AG04450 (cell line): ENCODE measurements around the gene MGRN1. TPM values are rescaled to one million over a fixed set of nuclear protein-coding genes. Genes with fewer than 3 reads are reported as not detected.

ENCODE experiments used
- CTCF ChIA-PET: fragments of 300-600, 350-600 bp; formaldehyde crosslinking; extraction: SDS; loops from one replicate; lab custom pipeline; 2022; ENCODE audit warnings: antibody characterized with exemption, inconsistent platforms; lab: Charles Lee
- POLR2A ChIA-PET: fragments of 350-600 bp; formaldehyde crosslinking; extraction: SDS; loops from one replicate; lab custom pipeline; 2021; ENCODE audit warnings: antibody characterized with exemption, inconsistent platforms; lab: Yijun Ruan, JAX
- DNase-seq: peaks from one replicate; pipeline ENCODE4 v3.0.0-alpha.2; 2011; ENCODE audit warnings: low read depth, low spot score
- H3K27ac ChIP-seq: one replicate; pipeline ENCODE4 v1.5.1; 2012; ENCODE audit warnings: low read depth, low read length, control low read depth
- H3K27me3 ChIP-seq: one replicate; pipeline ENCODE4 v1.6.0; 2012; ENCODE audit warnings: low read length; ENCODE audit not compliant: control insufficient read depth, insufficient read depth
- H3K4me3 ChIP-seq: 2 replicates; pipeline ENCODE4 v1.5.1; 2011; ENCODE audit warnings: mild to moderate bottlenecking, low read depth, low read length, control low read depth
- H3K9me3 ChIP-seq: 2 replicates; pipeline ENCODE4 v1.5.1; 2012; ENCODE audit warnings: low read length; ENCODE audit not compliant: control insufficient read depth, insufficient read depth
- polyA plus RNA-seq: library from polyadenylated mRNA; depleted of rRNA; stranded (reverse); fragments of >200 nt; gene quantifications from 2 replicates; pipeline ENCODE4 v1.2.3, GENCODE V29; 2011
- TF ChIP-seq, protein P1 (sequence below): IDR thresholded peaks from 2 replicates; pipeline ENCODE4 v1.5.1; 2011; ENCODE audit warnings: low read depth, low read length, control low read depth, inconsistent platforms

The MGRN1 gene
- polyA plus RNA-seq, 1 experiment = 3.4 TPM

DNA sequence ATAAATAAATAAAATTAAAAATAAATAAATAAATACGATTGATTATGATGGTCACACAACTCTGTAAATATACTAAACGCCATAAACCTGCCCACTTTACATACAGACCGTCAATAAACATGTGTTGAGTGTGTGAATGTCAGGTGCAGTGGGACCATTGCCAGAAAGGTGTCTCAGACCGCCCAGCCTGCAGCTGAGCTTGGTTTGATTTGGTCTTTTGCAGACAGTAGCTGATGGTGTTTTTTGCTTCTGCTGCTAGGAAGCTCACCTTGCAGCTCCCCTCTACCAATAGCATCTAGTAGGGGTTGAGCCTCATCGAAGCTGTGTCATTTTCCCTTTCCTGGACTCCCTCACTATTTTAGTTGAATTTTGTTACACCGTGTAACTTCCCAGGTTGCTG is 33.4 kb upstream of the MGRN1 start:
- POLR2A ChIA-PET = no interaction called here
- H3K27ac ChIP-seq = no peak overlapping the region
- H3K9me3 ChIP-seq = peaks cover 13% of the 10 kb centered on the region
- TF ChIP-seq, protein P1, sequence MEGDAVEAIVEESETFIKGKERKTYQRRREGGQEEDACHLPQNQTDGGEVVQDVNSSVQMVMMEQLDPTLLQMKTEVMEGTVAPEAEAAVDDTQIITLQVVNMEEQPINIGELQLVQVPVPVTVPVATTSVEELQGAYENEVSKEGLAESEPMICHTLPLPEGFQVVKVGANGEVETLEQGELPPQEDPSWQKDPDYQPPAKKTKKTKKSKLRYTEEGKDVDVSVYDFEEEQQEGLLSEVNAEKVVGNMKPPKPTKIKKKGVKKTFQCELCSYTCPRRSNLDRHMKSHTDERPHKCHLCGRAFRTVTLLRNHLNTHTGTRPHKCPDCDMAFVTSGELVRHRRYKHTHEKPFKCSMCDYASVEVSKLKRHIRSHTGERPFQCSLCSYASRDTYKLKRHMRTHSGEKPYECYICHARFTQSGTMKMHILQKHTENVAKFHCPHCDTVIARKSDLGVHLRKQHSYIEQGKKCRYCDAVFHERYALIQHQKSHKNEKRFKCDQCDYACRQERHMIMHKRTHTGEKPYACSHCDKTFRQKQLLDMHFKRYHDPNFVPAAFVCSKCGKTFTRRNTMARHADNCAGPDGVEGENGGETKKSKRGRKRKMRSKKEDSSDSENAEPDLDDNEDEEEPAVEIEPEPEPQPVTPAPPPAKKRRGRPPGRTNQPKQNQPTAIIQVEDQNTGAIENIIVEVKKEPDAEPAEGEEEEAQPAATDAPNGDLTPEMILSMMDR = no peak
- H3K4me3 ChIP-seq = no peak overlapping the region
- CTCF ChIA-PET = interaction anchor here (0.7 kb wide), 1 partner anchor 43 kb away, joined by 4 read pairs; no protein-coding TSS in a partner anchor
- peaks cover 32% of the 10 kb centered on the region for H3K27me3 ChIP-seq
- no peak for DNase-seq

DNA sequence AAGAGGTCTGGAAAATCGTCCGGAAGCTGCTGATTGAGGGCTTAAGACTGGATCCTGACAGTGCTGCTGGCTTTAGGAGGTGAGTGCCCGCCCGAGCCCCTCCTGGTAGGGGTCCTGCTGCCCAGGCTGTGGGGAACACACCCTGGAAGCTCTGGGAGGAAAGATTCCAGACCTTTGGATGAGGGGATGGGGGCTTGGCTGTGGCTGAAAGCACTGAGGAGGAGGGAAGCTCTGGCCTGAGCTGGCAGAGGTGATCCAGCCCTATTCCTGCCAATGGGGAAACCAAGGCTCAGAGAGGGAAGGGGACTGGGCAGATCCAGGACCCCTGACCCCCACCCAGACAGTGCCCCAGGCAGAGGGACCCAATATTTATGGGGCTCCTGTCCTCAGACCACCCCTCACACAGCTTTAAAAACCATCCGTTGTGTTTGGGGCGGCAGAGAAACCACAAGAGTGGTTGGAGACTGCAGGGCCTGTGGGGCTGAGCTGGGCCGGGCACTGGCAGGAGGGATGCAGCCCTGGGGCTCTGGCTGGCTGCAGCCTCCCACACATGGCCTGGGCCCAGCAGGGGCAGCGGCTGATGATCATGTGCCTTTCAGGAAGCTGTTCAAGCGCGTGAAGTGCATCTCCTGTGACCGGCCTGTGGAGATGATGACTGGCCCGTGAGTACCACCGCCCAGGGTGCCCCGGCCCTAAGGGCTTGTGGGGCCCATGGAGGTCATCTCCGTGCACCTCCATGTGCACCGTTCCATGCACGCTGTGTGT is 32.7 kb upstream of the MGRN1 start:
- TF ChIP-seq, protein P1 = no peak
- Histone ChIP-seq H3K27ac (no peak overlapping the region), H3K27me3 (peaks cover 32% of the 10 kb centered on the region), H3K4me3 (no peak overlapping the region), H3K9me3 (peaks cover 13% of the 10 kb centered on the region)
- ChIA-PET CTCF (interaction anchor here (0.7 kb wide), 1 partner anchor 43 kb away, joined by 4 read pairs; no protein-coding TSS in a partner anchor), POLR2A (no interaction called here)
- no peak for DNase-seq

GRCh38 chr16:4593086-4593485 is 31.5 kb upstream of the MGRN1 start:
- peaks cover 32% of the 10 kb centered on the region for H3K27me3 ChIP-seq
- CTCF ChIA-PET = no interaction called here
- H3K4me3 ChIP-seq = no peak overlapping the region
- POLR2A ChIA-PET = no interaction called here
- peaks cover 9% of the 10 kb centered on the region for H3K9me3 ChIP-seq
- DNase-seq = no peak
- TF ChIP-seq, protein P1 = no peak
- no peak overlapping the region for H3K27ac ChIP-seq

- ChIA-PET POLR2A (interaction anchor here (0.6 kb wide), 1 partner anchor 56 kb away, joined by 5 read pairs; the partner anchor contains the start of gene CDIP1), CTCF (interaction anchor here (1.5 kb wide), 1 partner anchor 9 kb away, joined by 5 read pairs; no protein-coding TSS in a partner anchor)
- TF ChIP-seq, protein P1 = no peak
- no peaks in the 10 kb centered on the region; the same call in 1 of the 2 replicates for H3K9me3 ChIP-seq
- H3K4me3 ChIP-seq = no peak overlapping the region
- H3K27me3 ChIP-seq = peaks cover 37% of the 10 kb centered on the region
- H3K27ac ChIP-seq = no peak overlapping the region
- no peak for DNase-seq
These were observed 29.9 kb upstream of the MGRN1 start for GRCh38 chr16:4594433-4595410.
